ENCODE results near the gene TRPV4.
A peak's percentile ranks its signal among the peaks of the same experiment; 100 is the strongest.

Gene TRPV4

GRCh38 chr12:109827566-109828550, 5.3 kb downstream of the TRPV4 start:
- no peak for DNase-seq

- DNase-seq: no peak
Observed at GRCh38 chr12:109827080-109827479, 6.1 kb downstream of the TRPV4 start.

- no peak for DNase-seq
Observed at GRCh38 chr12:109824731-109825130, 8.5 kb downstream of the TRPV4 start.

- no peak for DNase-seq
Observed at GRCh38 chr12:109822951-109823411, 10.2 kb downstream of the TRPV4 start.

- no peak for DNase-seq
Observed at GRCh38 chr12:109822416-109822815, 10.8 kb downstream of the TRPV4 start.

GRCh38 chr12:109821968-109822367, 11.2 kb downstream of the TRPV4 start:
- DNase-seq: no peak

GRCh38 chr12:109820816-109821381, 12.3 kb downstream of the TRPV4 start:
- DNase-seq: peak; percentile 11 to 59

- no peak for DNase-seq
Observed at GRCh38 chr12:109818905-109819500, 14.2 kb downstream of the TRPV4 start.

- no peak for DNase-seq
Observed at GRCh38 chr12:109818253-109818652, 14.9 kb downstream of the TRPV4 start.

- no peak for DNase-seq
Observed at GRCh38 chr12:109817627-109818231, 15.5 kb downstream of the TRPV4 start.

GRCh38 chr12:109816870-109817269, 16.3 kb downstream of the TRPV4 start:
- no peak for DNase-seq

- no peak for DNase-seq
Observed at GRCh38 chr12:109815757-109816617, 17.2 kb downstream of the TRPV4 start.

GRCh38 chr12:109815225-109815624, 18.0 kb downstream of the TRPV4 start:
- DNase-seq: no peak

GRCh38 chr12:109814600-109815150, 18.5 kb downstream of the TRPV4 start:
- DNase-seq: no peak

- DNase-seq: no peak
Observed at GRCh38 chr12:109813810-109814416, 19.3 kb downstream of the TRPV4 start.

- no peak for DNase-seq
Observed at GRCh38 chr12:109811624-109811995, 21.6 kb downstream of the TRPV4 start.

GRCh38 chr12:109810954-109811623, 22.1 kb downstream of the TRPV4 start:
- no peak for DNase-seq

GRCh38 chr12:109808876-109809646, 24.1 kb downstream of the TRPV4 start:
- no peak for DNase-seq

GRCh38 chr12:109807954-109808643, 25.1 kb downstream of the TRPV4 start:
- DNase-seq: no peak
